Measurements from ENCODE around the gene LHX5. TPM values are rescaled to one million over a fixed set of nuclear protein-coding genes. Genes with fewer than 3 reads are reported as not detected.

Gene LHX5
- total RNA-seq = not detected
- long read RNA-seq = 0 reads

- intact Hi-C loops (cut with DNase I) = no loop called here
- Histone ChIP-seq H3K4me3 (no peak within 1 kb of the TSS), H3K27me3 (peaks cover 100% of the 10 kb centered on the region), H3K36me3 (no peaks in the 10 kb centered on the region), H3K4me1 (no peaks in the 10 kb centered on the region), H3K9me3 (no peaks in the 10 kb centered on the region), H3K27ac (no peak within 1 kb of the TSS)
- ATAC-seq (no peak), DNase-seq (no peak)
- no peak for TF ChIP-seq CTCF (IDR thresholded peaks at IDR 0.05)
Observed at GRCh38 chr12:113471619-113472171, at the start of gene LHX5. TSS of gene LHX5 (minus strand) at chr12:113471871. CDS start at chr12:113471498, 373 bp downstream.

- ATAC-seq (no peak), DNase-seq (no peak)
- H3K36me3 ChIP-seq = no peaks in the 10 kb centered on the region
- no peak for TF ChIP-seq CTCF (IDR thresholded peaks at IDR 0.05)
- peaks cover 61% of the 10 kb centered on the region for H3K27me3 ChIP-seq
- no peak overlapping the region for H3K27ac ChIP-seq
- no peaks in the 10 kb centered on the region for H3K9me3 ChIP-seq
- intact Hi-C loops (cut with DNase I) = no loop called here
- H3K4me1 ChIP-seq = no peaks in the 10 kb centered on the region
- H3K4me3 ChIP-seq = no peak overlapping the region
Observed at GRCh38 chr12:113519464-113520307, 48.0 kb upstream of the LHX5 start.

- no peak for ATAC-seq
- H3K9me3 ChIP-seq = no peaks in the 10 kb centered on the region
- TF ChIP-seq CTCF (IDR thresholded peaks at IDR 0.05) = no peak
- intact Hi-C loops (cut with DNase I) = no loop called here
- H3K27ac ChIP-seq = no peak overlapping the region
- H3K4me3 ChIP-seq = no peak overlapping the region
- no peaks in the 10 kb centered on the region for H3K4me1 ChIP-seq
- peaks cover 76% of the 10 kb centered on the region for H3K27me3 ChIP-seq
- DNase-seq = no peak
- no peaks in the 10 kb centered on the region for H3K36me3 ChIP-seq
Observed at GRCh38 chr12:113515082-113515856, 43.6 kb upstream of the LHX5 start.

GRCh38 chr12:113514602-113515001 is 42.9 kb upstream of the LHX5 start:
- ATAC-seq (no peak), DNase-seq (no peak)
- no peak overlapping the region for H3K4me3 ChIP-seq
- no peak overlapping the region for H3K27ac ChIP-seq
- peaks cover 76% of the 10 kb centered on the region for H3K27me3 ChIP-seq
- H3K4me1 ChIP-seq = no peaks in the 10 kb centered on the region
- intact Hi-C loops (cut with DNase I) = no loop called here
- no peaks in the 10 kb centered on the region for H3K36me3 ChIP-seq
- TF ChIP-seq CTCF (IDR thresholded peaks at IDR 0.05) = no peak
- H3K9me3 ChIP-seq = no peaks in the 10 kb centered on the region

GRCh38 chr12:113512568-113512967 is 40.9 kb upstream of the LHX5 start:
- Histone ChIP-seq H3K27ac (no peak overlapping the region), H3K9me3 (no peaks in the 10 kb centered on the region), H3K4me3 (no peak overlapping the region), H3K36me3 (no peaks in the 10 kb centered on the region), H3K27me3 (peaks cover 60% of the 10 kb centered on the region), H3K4me1 (no peaks in the 10 kb centered on the region)
- no peak for DNase-seq
- TF ChIP-seq CTCF (IDR thresholded peaks at IDR 0.05) = no peak
- ATAC-seq = no peak
- intact Hi-C loops (cut with DNase I) = no loop called here
